GM21737 (cell line): ENCODE results near the gene PBX3.

Source experiments
- ATAC-seq: cut with Tn5 transposase; IDR thresholded peaks from one replicate; pipeline ENCODE4 v1.9.1; 2021; ENCODE audit warnings: mild to moderate bottlenecking, moderate library complexity; ENCODE audit not compliant: unreplicated experiment

PBX3 gene

GRCh38 chr9:125932012-125932411 lies 184.8 kb downstream of the PBX3 start:
- no peak for ATAC-seq

GRCh38 chr9:125932746-125933455 lies 185.7 kb downstream of the PBX3 start:
- ATAC-seq, result no peak

GRCh38 chr9:125942125-125942524 lies 195.0 kb downstream of the PBX3 start:
- ATAC-seq, result no peak

- ATAC-seq, result no peak
Observed at GRCh38 chr9:125943831-125944230, 196.7 kb downstream of the PBX3 start.

GRCh38 chr9:125946397-125946796 lies 199.2 kb downstream of the PBX3 start:
- ATAC-seq, result no peak

GRCh38 chr9:125948887-125949596 lies 201.9 kb downstream of the PBX3 start:
- no peak for ATAC-seq

GRCh38 chr9:125949703-125950460 lies 202.7 kb downstream of the PBX3 start:
- ATAC-seq, result no peak

GRCh38 chr9:125950880-125951471 lies 203.8 kb downstream of the PBX3 start:
- no peak for ATAC-seq

- no peak for ATAC-seq
Observed at GRCh38 chr9:125953314-125954019, 206.3 kb downstream of the PBX3 start.

- no peak for ATAC-seq
Observed at GRCh38 chr9:125956102-125956501, 208.9 kb downstream of the PBX3 start.

- ATAC-seq, result no peak
Observed at GRCh38 chr9:125959315-125959714, 212.1 kb downstream of the PBX3 start.

- no peak for ATAC-seq
Observed at GRCh38 chr9:125959951-125960619, 212.9 kb downstream of the PBX3 start.

GRCh38 chr9:125960626-125961025 lies 213.5 kb downstream of the PBX3 start:
- no peak for ATAC-seq

- no peak for ATAC-seq
Observed at GRCh38 chr9:125961072-125961471, 213.9 kb downstream of the PBX3 start.

GRCh38 chr9:125963932-125964331 lies 216.8 kb downstream of the PBX3 start:
- ATAC-seq, result no peak

- ATAC-seq, result no peak
Observed at GRCh38 chr9:125964702-125965225, 217.6 kb downstream of the PBX3 start.

GRCh38 chr9:125965477-125965876 lies 218.3 kb downstream of the PBX3 start:
- no peak for ATAC-seq

GRCh38 chr9:125966466-125966865 lies 219.3 kb downstream of the PBX3 start:
- ATAC-seq, result no peak

- no peak for ATAC-seq
Observed at GRCh38 chr9:125966959-125967711, 220.0 kb downstream of the PBX3 start.
